ENCODE results near the gene HNRNPAB. TPM values are rescaled to one million over a fixed set of nuclear protein-coding genes. Genes with fewer than 3 reads are reported as not detected.
"Not testable (repeated sequence)": the region's sequence is repeated elsewhere in the genome, so short reads cannot be mapped to it uniquely, and the experiment has no call there.

HNRNPAB gene
- total RNA-seq, 1 donor from 2014 or later = 45.5 TPM

DNA sequence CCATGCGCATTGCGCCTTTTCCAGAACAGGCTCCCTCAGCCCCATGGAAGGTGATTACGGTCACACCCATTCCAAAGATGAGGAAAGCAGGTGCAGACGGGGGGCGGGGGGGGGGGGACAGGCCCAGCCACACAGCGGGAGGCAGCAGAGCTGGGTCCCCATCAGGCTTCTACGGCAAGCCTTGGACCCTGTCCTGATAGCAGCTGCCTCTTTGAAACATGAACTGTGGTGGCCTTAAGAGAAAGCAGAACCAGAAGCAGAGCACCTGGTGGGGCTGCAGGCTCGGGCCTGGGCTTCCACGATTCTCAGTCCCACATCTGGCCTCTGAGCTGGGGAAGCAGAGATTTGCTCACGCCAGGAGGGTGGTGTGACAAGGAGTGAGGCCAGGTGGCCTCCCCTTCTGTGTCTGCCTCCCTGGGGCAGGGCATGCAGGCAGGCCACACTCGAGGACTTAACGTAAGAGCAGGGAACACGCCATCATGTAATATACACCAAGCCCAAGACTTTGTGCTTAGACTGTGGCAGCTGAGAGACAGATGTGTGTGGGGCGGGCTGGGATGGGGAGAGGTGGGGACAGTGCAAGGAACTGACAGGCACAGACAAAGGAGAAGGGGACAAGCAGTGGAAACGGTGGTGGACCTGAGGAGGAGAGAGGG, 42.4 kb downstream of the HNRNPAB start:
- DNase-seq = no peak

DNA sequence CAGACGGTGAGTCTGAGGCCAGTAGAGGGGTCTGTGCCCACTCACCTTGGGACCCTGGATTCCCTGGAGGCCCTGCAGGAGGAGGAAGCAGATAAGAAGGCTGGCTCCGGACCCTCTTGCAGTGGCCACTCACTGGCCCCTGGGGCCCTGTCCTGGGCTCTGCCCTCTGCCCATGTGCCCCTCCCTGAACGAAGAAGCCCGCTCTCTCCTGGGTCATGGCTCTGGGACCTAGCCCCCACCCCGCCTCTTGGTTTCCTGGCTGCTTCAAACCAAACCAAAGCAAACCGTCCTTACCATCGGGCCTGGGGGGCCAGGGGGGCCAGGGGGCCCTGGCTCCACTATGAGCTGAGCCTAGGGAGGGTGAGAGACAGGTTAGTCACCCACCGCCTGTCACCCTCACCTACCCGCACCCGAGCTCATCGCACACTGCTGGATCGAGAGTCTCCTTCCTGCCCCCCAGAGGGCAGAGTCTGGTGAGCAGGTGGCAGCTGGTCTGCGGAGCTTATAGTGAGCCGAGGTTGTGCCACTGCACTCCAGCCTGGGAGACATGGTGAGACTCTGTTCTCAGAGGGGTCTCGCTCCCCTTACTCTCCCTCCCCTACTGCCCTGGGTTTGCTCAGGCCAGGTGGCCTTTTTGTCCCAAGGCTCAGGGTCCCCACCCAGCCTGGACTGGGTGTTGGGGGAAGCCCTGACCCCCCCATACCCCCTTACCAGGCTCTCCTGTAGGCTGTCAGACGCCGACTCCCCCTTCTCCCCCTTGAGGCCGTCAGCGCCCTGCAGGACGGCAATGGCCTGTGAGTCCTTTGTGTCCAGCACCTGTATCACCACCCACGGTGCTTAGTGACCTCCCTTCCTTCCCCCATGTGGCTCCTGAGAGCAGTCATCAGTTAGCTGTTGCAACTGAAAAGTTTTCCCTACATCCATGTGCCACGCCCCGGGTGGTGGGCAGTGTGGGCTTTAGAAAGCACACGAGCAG, 43.4 kb downstream of the HNRNPAB start:
- no peak for DNase-seq

DNA sequence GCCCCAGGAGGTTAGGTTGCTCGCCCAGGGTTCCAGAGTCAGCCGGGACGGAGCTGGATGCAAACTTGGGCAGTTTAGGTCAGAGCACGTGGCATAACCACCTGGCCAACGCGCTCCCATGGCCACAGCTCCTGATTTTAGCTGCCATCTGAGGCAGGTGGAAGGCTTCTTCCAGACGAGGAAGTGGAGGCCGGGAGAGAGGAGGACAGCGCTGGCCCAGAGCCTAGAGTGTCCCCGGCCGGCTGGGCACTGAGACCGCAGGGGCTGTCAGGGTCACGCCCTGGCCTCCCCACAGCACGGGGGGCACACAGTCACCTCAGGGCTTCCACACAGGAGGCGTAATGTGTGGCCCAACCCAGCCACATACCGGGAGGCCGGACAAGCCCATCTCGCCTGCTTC, 44.4 kb downstream of the HNRNPAB start:
- no peak for DNase-seq

DNA sequence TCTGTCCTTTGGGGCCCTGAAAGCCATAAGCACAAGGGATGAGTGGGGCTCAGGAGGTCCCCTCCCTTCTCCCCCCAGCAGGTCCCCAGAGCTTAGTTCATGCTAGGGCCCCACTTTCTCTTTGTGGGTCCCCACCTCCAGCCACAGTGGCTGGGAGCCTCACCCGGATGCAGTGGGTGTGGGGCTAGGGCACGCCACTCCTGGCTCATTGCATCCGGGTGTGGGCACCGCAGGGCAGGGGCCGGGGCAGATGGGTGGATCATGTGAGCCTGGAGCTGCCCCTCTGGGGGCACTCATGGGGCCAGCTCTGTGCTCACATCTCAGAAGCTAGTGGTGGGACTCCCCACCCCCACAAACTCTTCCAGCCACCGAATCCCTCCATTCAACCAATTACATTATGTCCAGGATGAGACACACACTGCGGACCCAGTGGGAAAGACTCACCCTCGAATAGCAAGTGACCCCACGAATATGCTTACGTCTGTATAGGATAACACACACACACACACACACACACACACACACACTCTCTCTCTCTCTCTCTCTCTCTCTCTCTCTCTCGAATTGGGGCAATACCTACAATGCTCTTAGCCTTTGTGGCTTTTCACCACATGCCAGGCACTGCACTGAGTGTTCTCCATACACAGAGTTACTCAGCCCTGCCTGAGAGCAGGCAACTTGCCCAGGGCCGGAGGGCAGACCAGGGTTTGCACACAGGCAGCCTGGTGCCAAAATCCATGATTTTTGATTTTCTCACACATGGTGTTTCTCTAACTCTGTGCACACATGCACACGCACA, 45.1 kb downstream of the HNRNPAB start:
- DNase-seq = no peak

DNA sequence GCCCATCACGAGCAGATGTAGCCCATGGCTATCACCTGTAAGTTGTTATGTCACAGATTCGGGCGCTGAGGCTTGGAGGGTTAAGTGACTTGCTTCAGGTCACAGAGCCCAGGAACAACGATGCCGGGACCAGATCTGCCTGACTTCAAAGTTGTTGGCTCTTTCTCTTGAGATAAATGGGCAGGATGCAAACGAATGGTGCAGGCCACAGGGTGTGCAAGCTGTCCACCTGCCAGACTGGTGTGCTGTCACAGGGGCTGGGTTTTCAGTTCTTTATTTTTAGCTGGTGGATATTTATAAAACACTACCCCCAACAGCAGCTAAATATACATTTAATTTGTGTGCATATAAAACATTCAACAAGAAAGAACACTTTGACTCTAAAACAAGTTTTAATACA, 45.9 kb downstream of the HNRNPAB start:
- no peak for DNase-seq

DNA sequence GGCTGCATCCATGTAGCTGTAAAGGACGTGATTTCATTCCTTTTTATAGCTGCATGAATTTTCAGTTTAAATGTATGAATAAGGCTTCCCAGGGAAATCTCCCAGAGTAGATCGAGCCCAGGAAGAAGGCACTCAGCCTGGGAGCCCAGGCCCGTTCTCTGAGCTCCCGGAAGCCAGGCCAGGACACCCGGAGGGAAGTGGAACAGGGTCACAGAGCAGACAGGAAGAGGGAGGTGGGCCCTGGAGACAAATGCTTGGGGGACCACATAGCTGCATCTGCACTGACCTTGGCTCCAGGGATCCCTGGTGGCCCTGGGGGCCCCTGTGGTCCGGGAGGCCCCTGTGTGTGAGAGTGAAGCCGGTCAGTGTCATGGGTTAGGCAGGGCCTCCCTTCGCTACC, 47.9 kb downstream of the HNRNPAB start:
- DNase-seq = no peak

DNA sequence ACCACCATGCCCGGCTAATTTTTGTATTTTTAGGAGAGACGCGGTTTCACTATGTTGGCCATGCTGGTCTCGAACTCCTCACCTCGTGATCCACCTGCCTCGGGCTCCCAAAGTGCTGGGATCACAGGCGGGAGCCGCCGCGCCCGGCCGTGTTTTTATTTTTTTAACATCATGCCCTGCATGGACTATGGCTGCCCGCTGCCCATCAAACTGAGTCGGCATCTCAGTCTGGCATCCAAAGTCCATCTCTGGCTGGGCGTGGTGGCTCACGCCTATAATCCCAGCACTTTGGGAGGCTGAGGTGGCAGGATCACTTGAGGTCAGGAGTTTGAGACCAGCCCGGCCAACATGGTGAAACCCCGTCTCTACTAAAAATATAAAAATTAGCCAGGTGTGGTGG, 49.3 kb downstream of the HNRNPAB start:
- not testable (repeated sequence) for DNase-seq

DNA sequence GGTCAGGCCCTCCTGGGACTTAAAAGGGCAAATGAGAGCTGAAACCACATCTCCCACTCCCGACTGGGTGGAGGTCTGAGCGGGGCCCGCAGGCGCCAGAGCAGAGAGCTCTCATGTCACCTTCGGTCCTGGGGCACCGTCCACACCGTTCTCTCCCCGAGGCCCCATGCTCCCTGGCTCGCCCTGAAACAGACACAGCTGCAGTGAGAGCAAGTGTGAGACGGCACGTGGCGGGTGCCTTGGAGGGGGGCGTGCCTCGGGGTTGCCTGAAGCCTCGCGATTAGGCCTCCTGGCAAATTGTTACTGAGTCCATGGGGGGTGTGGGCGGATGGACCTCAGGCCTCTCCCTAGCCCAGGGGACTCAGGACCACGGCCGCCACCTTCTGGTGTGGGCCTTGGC, 52.4 kb downstream of the HNRNPAB start:
- no peak for DNase-seq

DNA sequence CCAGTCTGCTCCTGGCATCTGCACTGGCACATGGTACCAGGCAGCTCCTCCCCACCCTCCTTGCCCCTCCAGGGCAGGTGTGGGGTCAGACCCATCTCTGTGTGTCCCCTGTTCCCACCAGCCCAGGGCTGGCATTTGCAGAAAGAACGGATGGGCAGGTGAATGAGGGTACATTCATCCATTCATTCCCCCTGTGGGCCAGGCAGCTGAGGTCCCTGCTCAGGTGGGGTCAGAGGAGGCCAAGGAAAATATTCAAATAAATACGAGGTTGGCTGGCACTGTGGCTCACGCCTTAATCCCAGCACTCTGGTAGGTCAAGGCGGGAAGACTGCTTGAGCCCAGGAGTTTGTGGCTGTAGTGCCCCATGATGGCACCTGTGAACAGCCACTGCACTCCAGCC, 53.3 kb downstream of the HNRNPAB start:
- DNase-seq = no peak

DNA sequence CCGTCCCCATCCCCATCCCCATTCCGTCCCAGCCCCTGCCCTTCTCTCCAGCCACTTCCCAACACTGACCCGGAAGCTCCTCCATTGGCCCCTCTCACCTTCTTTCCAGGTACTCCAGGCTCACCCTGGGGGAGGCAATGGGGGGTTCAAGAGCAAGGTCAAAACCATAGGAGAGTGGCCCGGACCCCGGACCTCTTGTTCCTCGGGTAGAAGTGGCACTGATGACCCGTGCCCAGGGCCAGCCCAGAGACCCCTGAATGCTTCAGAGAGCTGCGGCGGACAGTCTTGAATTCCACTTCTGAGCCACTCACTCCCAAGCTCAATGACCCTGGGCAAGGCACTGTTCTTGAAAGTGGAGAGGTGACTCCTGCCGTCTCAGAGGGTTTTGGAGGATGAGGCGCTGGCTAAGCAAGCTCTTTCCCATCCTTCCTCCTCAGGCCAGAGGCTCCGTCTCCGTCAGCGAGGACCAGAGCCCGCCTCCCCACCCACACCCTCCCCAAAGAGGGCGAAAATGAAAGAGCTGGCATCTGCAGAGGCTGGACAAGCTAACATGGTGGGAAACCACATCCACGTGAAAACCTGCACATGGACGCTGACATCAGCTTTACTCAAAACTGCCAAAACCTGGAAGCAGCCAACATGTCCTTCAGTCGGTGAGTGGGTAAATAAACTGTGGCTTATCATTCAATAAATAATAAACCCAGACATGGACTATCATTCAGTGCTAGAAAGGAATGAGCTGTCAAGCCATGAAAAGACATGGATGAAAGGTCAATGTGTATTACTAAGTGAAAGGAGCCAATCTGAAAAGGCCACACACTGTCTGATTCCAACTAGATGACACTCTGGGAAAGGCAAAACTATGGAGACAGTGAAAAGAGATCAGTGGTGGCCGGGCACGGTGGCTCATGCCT, 55.5 kb downstream of the HNRNPAB start:
- DNase-seq = no peak

Other genes with a start within 250 kb of the HNRNPAB start
- not detected for gene PROP1, start 208.3 kb upstream of the HNRNPAB start, total RNA-seq
- gene N4BP3, start 91.0 kb upstream of the HNRNPAB start, total RNA-seq = 8.0 TPM
- gene RMND5B, start 73.5 kb upstream of the HNRNPAB start, total RNA-seq = 19.3 TPM
- 62.2 TPM for gene NHP2, start 50.6 kb upstream of the HNRNPAB start, total RNA-seq
- not detected for gene GMCL2, start 17.2 kb upstream of the HNRNPAB start, total RNA-seq
- 12.9 TPM for gene PHYKPL, start 28.3 kb downstream of the HNRNPAB start, total RNA-seq